ENCODE results near the gene PRDM8. TPM values are rescaled to one million over a fixed set of nuclear protein-coding genes. Genes with fewer than 3 reads are reported as not detected.

Gene PRDM8
- total RNA-seq, 2 experiments from 2014 or later = 3.7 to 4.2 TPM

DNA sequence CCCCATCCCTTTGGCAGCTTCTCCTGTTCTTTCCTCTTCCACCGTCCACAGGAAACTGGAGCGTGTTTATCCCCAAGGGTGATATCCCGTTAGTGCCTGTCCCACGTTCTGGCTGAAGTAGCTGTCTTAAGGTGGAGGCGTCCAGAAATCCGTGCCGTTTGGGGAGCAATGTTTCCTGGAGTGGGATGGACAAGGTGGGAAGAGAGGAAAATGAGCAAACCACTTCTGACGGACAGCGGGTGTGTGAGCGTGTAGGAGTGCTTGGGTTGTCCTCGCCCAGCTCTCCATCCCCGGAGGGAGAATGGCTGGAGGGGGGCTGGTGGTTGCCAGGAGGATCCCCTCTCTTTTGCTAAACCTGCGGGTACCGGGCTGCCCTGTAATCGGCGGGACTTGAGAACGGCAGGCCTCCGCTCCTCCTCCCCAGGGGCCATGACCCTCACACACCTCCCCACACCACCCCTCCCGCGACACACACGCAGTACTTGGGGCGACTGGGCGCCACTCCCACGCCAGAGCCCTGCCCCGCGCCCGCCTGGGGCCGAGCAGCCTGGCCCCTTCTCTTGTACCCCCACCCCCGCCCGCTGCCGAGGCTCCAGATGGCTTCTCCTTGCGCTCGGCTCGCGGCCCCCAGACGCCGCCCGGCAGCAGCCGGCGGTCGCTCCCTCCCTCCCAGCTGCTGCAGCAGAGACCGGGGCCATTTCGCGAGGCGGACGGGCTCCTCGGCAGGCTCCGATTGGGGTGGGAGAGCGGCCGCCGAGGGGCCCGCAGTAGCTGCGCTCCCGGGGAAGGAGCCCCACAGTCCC lies 13.9 kb upstream of the PRDM8 start:
- POLR2A ChIA-PET = interaction anchor here (0.6 to 4.3 kb wide), 11 partner anchors 11 to 328 kb away, joined by 3 to 45 read pairs (median 5); partner anchors contain the start of gene ANTXR2
- peaks cover 14% of the 10 kb centered on the region for H3K36me3 Mint-ChIP-seq (ENCODE audit: low read depth)
- H3K4me1 Mint-ChIP-seq (ENCODE audit: low read depth) = peaks cover 41% of the 10 kb centered on the region
- CTCF ChIA-PET = interaction anchor here (0.6 to 10.9 kb wide), 20 partner anchors 10 to 261 kb away, joined by 3 to 239 read pairs (median 4); partner anchors contain the start of genes ANTXR2 and PRDM8
- H3K27me3 Mint-ChIP-seq (ENCODE audit: low read depth) = peaks cover 24% of the 10 kb centered on the region
- H3K27ac Mint-ChIP-seq = peak overlapping the region; percentile 98
- ATAC-seq = peak; percentile 65
- peaks cover 9% of the 10 kb centered on the region for H3K9me3 Mint-ChIP-seq (ENCODE audit: insufficient read depth)
- H3K4me3 Mint-ChIP-seq = peak overlapping the region; percentile 98
- DNase-seq = peak; percentile 51

DNA sequence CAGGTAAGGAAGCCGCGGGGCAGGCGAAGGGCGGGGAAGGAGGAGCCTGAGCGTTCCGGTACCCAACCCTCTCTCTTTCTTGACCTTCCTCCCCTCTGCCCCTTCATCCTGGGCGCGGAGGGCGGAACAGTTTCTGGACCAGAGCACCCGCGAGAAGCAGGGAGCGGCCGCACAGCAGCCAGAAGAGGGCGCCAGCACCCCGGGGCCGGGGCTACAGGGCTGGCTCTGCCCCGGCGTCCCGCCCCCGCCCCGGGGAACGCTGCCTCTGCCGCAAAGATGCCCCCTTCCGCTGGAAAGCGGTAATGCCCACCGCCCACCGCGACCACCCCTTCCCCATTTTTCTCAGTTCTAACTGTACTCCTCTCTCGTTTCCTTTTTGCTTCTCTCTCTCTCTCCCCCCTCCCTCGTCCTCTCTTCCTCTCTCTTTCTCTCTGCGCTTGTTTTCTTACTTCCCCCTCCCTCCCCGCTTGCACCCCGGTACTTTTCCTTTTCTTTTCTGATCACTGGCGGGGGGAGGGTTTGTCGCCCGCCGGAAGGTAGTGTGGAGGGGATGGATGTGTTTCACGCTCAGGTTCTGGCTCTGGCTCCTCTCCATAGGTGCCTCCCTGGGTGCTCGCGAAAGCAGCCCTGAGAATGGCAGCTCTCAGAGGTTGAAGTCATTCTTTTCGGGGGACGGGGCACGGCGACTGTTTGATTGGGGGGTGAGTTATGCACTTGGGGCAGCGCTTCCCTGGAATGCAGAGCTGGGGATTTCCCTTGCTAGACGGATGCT lies 13.1 kb upstream of the PRDM8 start:
- peaks cover 41% of the 10 kb centered on the region for H3K4me1 Mint-ChIP-seq (ENCODE audit: low read depth)
- peaks cover 4% of the 10 kb centered on the region for H3K9me3 Mint-ChIP-seq (ENCODE audit: insufficient read depth)
- ChIA-PET POLR2A (interaction anchor here (1.0 to 4.3 kb wide), 8 partner anchors 11 to 328 kb away, joined by 3 to 45 read pairs (median 11); partner anchors contain the start of genes ANTXR2 and PRDM8), CTCF (interaction anchor here (0.6 to 10.9 kb wide), 29 partner anchors 11 to 267 kb away, joined by 3 to 239 read pairs (median 4); partner anchors contain the start of genes ANTXR2 and PRDM8)
- ATAC-seq = peak; percentile 94
- peaks cover 25% of the 10 kb centered on the region for H3K27me3 Mint-ChIP-seq (ENCODE audit: low read depth)
- peaks cover 10% of the 10 kb centered on the region for H3K36me3 Mint-ChIP-seq (ENCODE audit: low read depth)
- peak overlapping the region; percentile 98 for H3K27ac Mint-ChIP-seq
- DNase-seq = peak; percentile 94
- H3K4me3 Mint-ChIP-seq = peak overlapping the region; percentile 98

DNA sequence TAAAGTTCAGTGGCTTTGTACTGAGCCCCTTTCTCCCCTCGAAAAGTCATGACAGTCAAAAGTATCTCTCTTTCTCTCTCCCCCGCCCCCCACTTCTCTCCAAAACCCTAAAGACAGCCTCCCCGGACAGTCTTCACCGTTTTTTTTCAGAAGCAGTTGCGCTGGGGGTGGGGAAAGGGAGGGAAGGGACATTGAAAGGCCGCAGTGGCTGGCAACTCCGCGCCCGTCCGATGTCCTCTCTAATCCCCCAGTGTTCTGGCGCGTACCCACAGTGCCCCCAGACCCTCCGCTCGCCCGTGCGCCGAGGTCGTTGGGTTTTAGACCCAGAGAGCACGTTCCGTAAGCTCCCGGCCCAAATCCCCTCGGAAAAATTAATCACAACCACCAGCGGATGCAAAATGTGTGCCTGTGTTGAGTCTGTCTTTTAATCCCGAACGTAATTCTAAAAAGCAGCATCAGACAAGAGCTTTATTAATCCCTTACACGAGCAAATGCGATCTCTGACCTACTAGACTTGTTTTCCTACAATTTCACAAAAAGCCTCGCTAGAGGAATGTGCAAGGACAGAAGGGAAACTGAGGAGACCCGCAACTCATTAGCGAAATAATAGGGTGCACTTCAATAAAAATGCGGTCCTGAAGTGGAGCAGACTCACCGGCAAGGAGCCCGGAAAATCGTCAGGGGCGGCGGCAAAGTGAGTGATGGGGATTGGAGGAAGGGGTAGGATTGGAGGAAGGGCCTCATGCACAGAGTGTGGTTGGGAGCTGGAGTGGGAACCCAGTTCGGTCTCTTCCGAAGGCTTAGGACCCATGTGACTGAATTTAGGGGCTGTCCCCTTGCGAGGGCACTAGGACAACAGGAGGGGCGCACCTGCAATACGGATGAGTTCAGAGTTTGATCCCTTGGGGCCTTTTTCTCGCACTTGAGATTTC lies 12.2 kb upstream of the PRDM8 start:
- peak overlapping the region; percentile 98 for H3K4me3 Mint-ChIP-seq
- peaks cover 30% of the 10 kb centered on the region for H3K27me3 Mint-ChIP-seq (ENCODE audit: low read depth)
- peaks cover 2% of the 10 kb centered on the region for H3K36me3 Mint-ChIP-seq (ENCODE audit: low read depth)
- ATAC-seq (no peak), DNase-seq (peak; percentile 53)
- H3K27ac Mint-ChIP-seq = peak overlapping the region; percentile 98
- H3K9me3 Mint-ChIP-seq (ENCODE audit: insufficient read depth) = no peaks in the 10 kb centered on the region
- H3K4me1 Mint-ChIP-seq (ENCODE audit: low read depth) = peaks cover 41% of the 10 kb centered on the region
- CTCF ChIA-PET = interaction anchor here (0.6 to 10.9 kb wide), 16 partner anchors 12 to 268 kb away, joined by 3 to 239 read pairs (median 5); partner anchors contain the start of gene PRDM8
- POLR2A ChIA-PET = interaction anchor here (1.6 to 4.3 kb wide), 5 partner anchors 12 to 112 kb away, joined by 7 to 45 read pairs (median 17); partner anchors contain the start of genes ANTXR2 and PRDM8

DNA sequence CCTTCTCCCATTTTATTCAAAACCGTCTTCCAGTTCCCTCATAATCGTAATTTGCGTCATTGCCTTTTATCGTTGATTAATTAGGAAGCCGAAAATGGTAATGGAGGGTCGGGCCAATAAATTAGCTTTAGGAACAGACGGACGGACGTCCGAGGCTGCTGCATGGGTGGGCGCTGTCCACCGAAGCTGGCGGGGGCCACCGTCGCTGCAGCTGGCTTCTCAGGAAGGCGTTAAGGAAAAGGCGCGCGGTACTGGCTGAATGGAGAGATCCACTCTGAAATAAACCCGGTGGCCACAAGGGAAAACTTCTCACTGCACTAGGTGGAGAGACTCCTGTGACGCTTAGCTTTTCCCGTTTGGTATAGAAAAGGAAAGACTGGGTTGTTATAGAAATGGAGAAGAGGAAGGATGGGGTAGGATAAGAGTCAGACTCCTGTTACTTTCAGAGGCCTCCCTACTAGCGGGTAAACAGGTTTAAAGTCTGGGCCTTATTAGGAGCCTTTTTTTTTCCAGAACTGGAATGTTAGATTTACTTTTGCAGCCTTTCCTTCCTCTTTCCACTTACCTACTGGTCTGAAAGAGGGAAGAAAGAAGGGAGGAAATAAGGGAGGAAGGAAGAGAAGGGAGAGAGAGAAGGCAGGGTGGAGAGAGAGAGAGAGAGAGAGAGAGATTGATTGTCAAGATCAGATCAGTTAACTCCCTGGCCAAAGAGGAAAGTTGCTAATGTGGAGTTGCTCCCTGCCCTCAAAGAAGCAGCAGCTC lies 11.3 kb upstream of the PRDM8 start:
- Mint-ChIP-seq H3K27me3 (ENCODE audit: low read depth) (peaks cover 34% of the 10 kb centered on the region), H3K9me3 (ENCODE audit: insufficient read depth) (no peaks in the 10 kb centered on the region), H3K4me1 (ENCODE audit: low read depth) (peaks cover 35% of the 10 kb centered on the region), H3K36me3 (ENCODE audit: low read depth) (no peaks in the 10 kb centered on the region), H3K27ac (no peak overlapping the region), H3K4me3 (peak overlapping the region; percentile 98)
- ChIA-PET CTCF (interaction anchor here (0.7 to 10.9 kb wide), 13 partner anchors 12 to 268 kb away, joined by 3 to 239 read pairs (median 5); partner anchors contain the start of gene PRDM8), POLR2A (interaction anchor here (1.2 to 3.4 kb wide), 3 partner anchors 11 to 17 kb away, joined by 3 to 17 read pairs (median 7); partner anchors contain the start of gene PRDM8)
- ATAC-seq (no peak), DNase-seq (no peak)

DNA sequence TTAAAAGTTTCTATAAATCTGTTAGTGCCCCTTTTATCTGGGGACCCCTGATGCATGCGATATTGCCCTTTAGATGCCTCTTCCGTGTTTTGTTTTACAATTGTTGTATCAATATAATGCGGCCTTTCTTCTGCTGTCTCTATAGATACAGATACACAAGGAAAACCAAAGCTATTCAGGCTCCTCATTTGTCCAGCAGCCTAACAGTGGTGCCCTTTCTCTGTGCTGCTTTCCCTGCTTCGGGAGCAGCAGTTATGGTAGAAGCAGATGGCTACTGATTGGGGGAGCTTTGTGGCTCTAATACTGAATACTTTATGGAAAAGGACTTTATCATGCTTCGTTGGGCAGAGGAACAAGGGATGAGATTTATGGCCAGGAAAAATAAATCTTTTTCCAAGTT lies 10.6 kb upstream of the PRDM8 start:
- peaks cover 34% of the 10 kb centered on the region for H3K27me3 Mint-ChIP-seq (ENCODE audit: low read depth)
- CTCF ChIA-PET = interaction anchor here (0.7 to 10.9 kb wide), 8 partner anchors 12 to 129 kb away, joined by 3 to 239 read pairs (median 9); partner anchors contain the start of gene PRDM8
- no peaks in the 10 kb centered on the region for H3K36me3 Mint-ChIP-seq (ENCODE audit: low read depth)
- H3K4me3 Mint-ChIP-seq = no peak overlapping the region
- H3K9me3 Mint-ChIP-seq (ENCODE audit: insufficient read depth) = no peaks in the 10 kb centered on the region
- peaks cover 31% of the 10 kb centered on the region for H3K4me1 Mint-ChIP-seq (ENCODE audit: low read depth)
- no peak overlapping the region for H3K27ac Mint-ChIP-seq
- ATAC-seq (no peak), DNase-seq (no peak)
- POLR2A ChIA-PET = interaction anchor here (1.2 kb wide), 1 partner anchor 16 kb away, joined by 3 read pairs; no protein-coding TSS in a partner anchor

DNA sequence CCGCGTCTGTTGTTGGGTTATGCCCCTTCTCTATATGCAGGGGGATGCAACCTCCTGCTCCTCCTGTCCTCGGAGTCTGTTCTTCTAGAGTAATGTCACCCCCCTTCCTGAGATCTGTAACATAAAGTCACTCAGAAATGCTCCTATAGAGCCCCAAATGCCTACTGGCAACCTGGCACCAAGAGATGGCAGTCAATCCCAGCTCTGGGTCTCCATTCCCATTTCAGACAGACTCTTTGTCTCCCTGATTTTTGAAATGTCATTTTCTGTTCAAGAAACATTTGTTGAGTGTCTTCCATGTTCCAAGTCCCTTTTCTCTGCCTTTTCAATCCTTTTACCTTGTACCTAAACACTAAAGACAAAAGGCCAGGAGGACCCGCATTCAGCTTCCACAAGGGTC lies 9.6 kb upstream of the PRDM8 start:
- no peak for DNase-seq
- Mint-ChIP-seq H3K27me3 (ENCODE audit: low read depth) (peaks cover 43% of the 10 kb centered on the region), H3K4me3 (no peak overlapping the region), H3K9me3 (ENCODE audit: insufficient read depth) (no peaks in the 10 kb centered on the region), H3K27ac (no peak overlapping the region), H3K36me3 (ENCODE audit: low read depth) (no peaks in the 10 kb centered on the region), H3K4me1 (ENCODE audit: low read depth) (peaks cover 22% of the 10 kb centered on the region)
- CTCF ChIA-PET = interaction anchor here (0.8 to 10.9 kb wide), 6 partner anchors 11 to 130 kb away, joined by 3 to 239 read pairs (median 32); partner anchors contain the start of genes ANTXR2 and PRDM8
- POLR2A ChIA-PET = no interaction called here
- ATAC-seq = no peak

DNA sequence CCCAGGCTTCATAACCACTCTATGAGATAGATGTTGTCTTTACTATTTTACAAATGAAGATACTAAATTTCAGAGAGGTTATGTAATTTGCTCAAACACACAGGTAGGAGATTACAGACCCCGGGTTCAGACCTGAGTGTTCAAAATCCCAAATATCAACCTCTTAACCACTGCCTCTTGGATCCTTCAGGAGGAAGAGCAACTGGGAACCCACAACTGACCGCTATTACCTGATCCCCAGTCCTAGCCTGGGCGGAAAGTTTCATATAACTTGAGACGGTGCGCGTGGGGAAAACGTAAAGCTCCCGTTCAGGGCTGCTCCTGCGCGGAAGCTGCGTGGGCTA lies 8.9 kb upstream of the PRDM8 start:
- Mint-ChIP-seq H3K27ac (no peak overlapping the region), H3K36me3 (ENCODE audit: low read depth) (no peaks in the 10 kb centered on the region), H3K4me1 (ENCODE audit: low read depth) (peaks cover 14% of the 10 kb centered on the region), H3K9me3 (ENCODE audit: insufficient read depth) (no peaks in the 10 kb centered on the region), H3K27me3 (ENCODE audit: low read depth) (peaks cover 50% of the 10 kb centered on the region), H3K4me3 (no peak overlapping the region)
- no peak for DNase-seq
- POLR2A ChIA-PET = no interaction called here
- CTCF ChIA-PET = interaction anchor here (0.8 to 10.9 kb wide), 4 partner anchors 14 to 116 kb away, joined by 3 to 239 read pairs (median 42); partner anchors contain the start of gene ANTXR2
- no peak for ATAC-seq

DNA sequence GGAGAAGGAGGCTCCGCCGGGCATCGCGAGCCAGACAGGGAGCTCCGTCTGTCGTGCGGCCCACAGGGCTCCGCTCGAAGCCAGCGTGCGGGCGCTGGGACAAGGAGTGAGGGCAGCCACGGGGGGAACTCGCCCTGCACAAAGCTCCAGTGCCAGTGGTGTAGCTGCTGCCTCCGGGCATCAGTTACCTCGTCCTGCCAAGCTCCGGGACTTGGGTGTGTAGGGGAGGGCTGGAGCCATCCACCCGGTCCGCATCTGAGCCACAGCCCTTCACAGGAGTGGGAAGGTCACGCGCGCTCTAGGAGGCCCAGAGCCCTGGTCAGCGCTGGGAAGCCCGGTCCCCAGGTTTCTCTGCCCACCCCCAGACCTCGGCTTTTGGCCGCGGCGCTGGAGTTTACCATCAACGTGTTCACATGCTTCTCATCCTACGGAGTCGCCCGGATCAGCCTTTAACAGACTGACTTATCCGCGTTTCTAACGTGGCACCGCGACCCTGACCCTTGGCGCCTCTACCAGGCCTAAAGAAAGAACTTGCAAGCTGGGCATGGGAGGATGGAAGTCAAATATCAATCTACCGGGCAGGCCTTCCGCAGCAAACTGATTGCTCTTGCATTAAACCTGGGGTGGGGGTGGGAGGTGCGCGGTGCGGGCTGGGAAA lies 8.4 kb upstream of the PRDM8 start:
- peaks cover 53% of the 10 kb centered on the region for H3K27me3 Mint-ChIP-seq (ENCODE audit: low read depth)
- no peak overlapping the region for H3K4me3 Mint-ChIP-seq
- ChIA-PET CTCF (interaction anchor here (1.9 to 10.9 kb wide), 3 partner anchors 14 to 71 kb away, joined by 5 to 239 read pairs (median 79); no protein-coding TSS in a partner anchor), POLR2A (interaction anchor here (0.5 kb wide), 1 partner anchor 107 kb away, joined by 3 read pairs; no protein-coding TSS in a partner anchor)
- no peaks in the 10 kb centered on the region for H3K9me3 Mint-ChIP-seq (ENCODE audit: insufficient read depth)
- ATAC-seq (no peak), DNase-seq (no peak)
- peaks cover 13% of the 10 kb centered on the region for H3K4me1 Mint-ChIP-seq (ENCODE audit: low read depth)
- no peak overlapping the region for H3K27ac Mint-ChIP-seq
- H3K36me3 Mint-ChIP-seq (ENCODE audit: low read depth) = no peaks in the 10 kb centered on the region

DNA sequence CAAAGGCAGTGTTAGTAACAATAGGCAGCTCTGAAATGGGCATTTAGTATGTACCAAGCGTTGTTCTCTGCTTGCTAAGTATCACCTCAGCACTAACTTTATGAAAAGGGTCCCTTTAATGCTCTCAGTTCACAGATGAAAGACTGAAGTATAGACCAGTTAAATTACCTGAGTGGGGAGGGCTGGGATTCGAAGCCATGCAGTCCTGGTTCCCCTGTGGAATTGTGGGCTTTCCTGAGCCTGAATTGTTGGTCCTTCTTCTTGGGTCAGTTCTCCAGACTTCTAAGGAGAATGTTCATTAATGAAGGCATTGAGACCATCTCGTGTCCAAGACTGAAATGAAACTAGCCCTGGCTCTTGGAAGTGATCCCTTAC lies 7.7 kb upstream of the PRDM8 start:
- ATAC-seq = no peak
- H3K27me3 Mint-ChIP-seq (ENCODE audit: low read depth) = peaks cover 53% of the 10 kb centered on the region
- ChIA-PET POLR2A (interaction anchor here (0.5 kb wide), 1 partner anchor 108 kb away, joined by 3 read pairs; no protein-coding TSS in a partner anchor), CTCF (interaction anchor here (10.1 kb wide), 1 partner anchor 13 kb away, joined by 79 read pairs; no protein-coding TSS in a partner anchor)
- H3K4me1 Mint-ChIP-seq (ENCODE audit: low read depth) = peaks cover 13% of the 10 kb centered on the region
- no peak for DNase-seq
- no peak overlapping the region for H3K27ac Mint-ChIP-seq
- H3K36me3 Mint-ChIP-seq (ENCODE audit: low read depth) = no peaks in the 10 kb centered on the region
- H3K9me3 Mint-ChIP-seq (ENCODE audit: insufficient read depth) = no peaks in the 10 kb centered on the region
- no peak overlapping the region for H3K4me3 Mint-ChIP-seq
